Measurements from ENCODE around the gene CHIA.

CHIA gene

DNA sequence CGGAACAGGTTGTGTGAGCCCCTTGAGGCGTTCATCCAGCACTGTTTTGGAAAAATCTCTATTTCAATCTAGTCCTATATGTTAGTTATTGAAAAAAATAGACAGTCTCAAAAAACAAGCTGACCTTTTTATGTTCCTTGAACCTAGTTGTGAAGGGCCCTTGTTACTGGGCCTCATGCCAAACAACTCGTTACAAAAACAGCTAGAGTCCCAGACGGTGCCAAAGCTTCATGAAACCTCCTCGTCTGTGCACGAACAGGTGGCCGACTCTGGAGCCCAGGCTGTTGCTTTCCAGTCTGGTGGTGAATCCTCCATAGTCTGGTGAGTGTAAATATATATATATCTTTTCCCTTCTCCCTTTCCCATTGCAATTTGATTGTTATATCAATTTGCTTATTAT is at the start of gene CHIA:
Gene CHIA, plus strand, starts transcription at position 222 of the 400 bp plus-strand sequence. CDS start 19,617 bp downstream, outside the sequence.
- CTCF ChIA-PET: interaction anchor here (1.8 kb wide), 1 partner anchor 20 kb away, joined by 5 read pairs; no protein-coding TSS in a partner anchor
- POLR2A ChIA-PET: no interaction called here
- DNase-seq (ENCODE audit: extremely low spot score): no peak
- TF ChIP-seq, protein P1, sequence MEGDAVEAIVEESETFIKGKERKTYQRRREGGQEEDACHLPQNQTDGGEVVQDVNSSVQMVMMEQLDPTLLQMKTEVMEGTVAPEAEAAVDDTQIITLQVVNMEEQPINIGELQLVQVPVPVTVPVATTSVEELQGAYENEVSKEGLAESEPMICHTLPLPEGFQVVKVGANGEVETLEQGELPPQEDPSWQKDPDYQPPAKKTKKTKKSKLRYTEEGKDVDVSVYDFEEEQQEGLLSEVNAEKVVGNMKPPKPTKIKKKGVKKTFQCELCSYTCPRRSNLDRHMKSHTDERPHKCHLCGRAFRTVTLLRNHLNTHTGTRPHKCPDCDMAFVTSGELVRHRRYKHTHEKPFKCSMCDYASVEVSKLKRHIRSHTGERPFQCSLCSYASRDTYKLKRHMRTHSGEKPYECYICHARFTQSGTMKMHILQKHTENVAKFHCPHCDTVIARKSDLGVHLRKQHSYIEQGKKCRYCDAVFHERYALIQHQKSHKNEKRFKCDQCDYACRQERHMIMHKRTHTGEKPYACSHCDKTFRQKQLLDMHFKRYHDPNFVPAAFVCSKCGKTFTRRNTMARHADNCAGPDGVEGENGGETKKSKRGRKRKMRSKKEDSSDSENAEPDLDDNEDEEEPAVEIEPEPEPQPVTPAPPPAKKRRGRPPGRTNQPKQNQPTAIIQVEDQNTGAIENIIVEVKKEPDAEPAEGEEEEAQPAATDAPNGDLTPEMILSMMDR (IDR thresholded peaks at IDR 0.05; ENCODE audit: control extremely low read depth, extremely low read depth, low read depth, missing control alignments): no peak

GRCh38 chr1:111241797-111242196 is 48.9 kb upstream of the CHIA start:
- TF ChIP-seq, protein P1 (IDR thresholded peaks at IDR 0.05; ENCODE audit: control extremely low read depth, extremely low read depth, low read depth, missing control alignments): no peak
- DNase-seq (ENCODE audit: extremely low spot score): no peak
- ChIA-PET POLR2A (no interaction called here), CTCF (interaction anchor here (1.1 to 1.7 kb wide), 6 partner anchors 9 to 50 kb away, joined by 3 to 7 read pairs (median 4); no protein-coding TSS in a partner anchor)

DNA sequence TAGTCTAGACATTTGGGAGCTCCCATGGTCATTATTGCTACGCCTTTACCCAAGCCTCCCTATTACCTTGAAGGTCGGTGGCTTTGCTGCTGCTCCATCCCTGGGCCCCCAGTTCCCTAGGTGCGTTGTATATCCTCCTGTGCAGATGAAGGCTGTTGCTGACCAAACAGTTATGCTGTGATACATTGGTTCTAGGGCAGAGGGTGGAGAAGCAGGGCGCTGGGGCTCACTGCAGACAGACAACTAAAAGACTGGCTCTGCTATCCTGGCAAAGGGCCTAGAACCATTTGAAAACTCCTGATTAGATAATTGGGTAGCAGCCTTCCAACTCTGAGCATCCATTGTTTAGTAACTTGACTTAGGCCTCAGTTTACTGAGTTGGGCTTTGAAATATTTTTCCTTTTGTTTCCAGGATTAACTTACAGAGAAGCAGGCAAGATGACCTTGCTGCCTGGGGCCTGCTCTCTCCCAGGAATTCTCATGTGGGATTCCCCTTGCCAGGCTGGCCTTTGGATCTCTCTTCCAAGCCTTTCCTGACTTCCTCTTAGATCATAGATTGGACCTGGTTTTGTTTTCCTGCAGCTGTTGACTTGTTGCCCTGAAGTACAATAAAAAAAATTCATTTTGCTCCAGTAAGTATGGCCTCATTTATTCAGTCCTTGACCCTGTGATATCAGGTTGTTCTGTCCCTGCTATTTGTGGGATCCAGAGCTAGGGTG is 47.7 kb upstream of the CHIA start:
- ChIA-PET CTCF (interaction anchor here (1.2 to 1.4 kb wide), 3 partner anchors 20 to 51 kb away, joined by 3 read pairs; no protein-coding TSS in a partner anchor), POLR2A (no interaction called here)
- TF ChIP-seq, protein P1 (IDR thresholded peaks at IDR 0.05; ENCODE audit: control extremely low read depth, extremely low read depth, low read depth, missing control alignments): no peak
- DNase-seq (ENCODE audit: extremely low spot score): no peak

DNA sequence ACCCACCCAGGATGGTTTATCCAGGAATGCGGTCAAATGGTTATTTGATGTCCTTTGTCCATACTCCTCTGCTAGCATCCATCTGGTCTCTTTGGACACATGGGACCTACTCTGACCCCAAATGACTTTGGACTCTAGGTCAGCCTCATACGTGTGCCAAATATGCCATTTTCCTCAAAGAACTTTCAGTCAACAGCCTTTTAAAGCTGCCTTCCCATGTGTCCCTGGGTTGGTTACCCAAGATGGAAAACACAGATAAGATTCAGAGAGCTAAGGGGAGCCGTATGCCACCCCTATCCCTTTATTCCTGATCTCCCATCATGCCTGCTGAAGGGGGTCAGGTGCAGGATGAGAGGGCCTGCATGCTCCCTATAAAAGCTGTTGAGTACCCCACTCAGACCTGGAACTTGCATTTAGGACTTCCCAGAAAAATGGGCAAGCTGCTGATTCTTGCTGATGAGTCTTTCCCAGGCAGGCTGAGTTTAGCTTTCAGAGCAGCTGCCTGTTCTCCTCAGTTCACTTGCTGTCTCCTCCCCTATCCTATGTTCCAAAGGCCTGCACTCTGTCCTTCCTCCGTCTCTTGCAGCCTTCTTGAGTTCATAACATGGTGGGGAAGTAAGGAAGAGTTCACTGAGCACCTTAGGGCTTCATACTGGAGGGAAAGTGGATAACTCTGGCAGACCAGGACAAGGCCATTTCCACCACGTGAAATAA is 43.4 kb upstream of the CHIA start:
- CTCF ChIA-PET: interaction anchor here (1.0 to 1.6 kb wide), 2 partner anchors 10 to 20 kb away, joined by 3 to 5 read pairs; no protein-coding TSS in a partner anchor
- POLR2A ChIA-PET: no interaction called here
- TF ChIP-seq, protein P1 (IDR thresholded peaks at IDR 0.05; ENCODE audit: control extremely low read depth, extremely low read depth, low read depth, missing control alignments): no peak
- no peak for DNase-seq (ENCODE audit: extremely low spot score)

DNA sequence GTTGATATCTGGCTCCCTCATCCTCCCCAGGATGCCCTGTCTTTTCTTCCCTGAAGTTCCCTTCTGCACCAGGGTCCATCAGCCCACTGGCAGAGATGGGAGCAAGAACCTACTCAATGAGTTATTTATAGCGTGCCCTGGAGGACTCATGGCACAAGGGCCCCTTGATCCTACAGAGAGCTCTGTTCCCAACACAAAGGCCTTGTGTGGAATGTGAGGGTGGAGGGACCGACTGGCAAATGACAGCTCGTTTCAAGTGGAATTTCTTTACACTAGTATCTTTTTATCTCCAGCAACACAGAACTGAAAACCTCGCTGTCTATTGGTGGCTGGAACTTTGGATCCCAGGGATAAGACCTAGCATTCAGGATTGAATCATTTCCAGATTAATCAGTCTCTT is 40.7 kb upstream of the CHIA start:
- DNase-seq (ENCODE audit: extremely low spot score): no peak
- TF ChIP-seq, protein P1 (IDR thresholded peaks at IDR 0.05; ENCODE audit: control extremely low read depth, extremely low read depth, low read depth, missing control alignments): no peak
- POLR2A ChIA-PET: no interaction called here
- CTCF ChIA-PET: interaction anchor here (1.3 to 2.7 kb wide), 5 partner anchors 9 to 150 kb away, joined by 3 to 7 read pairs (median 4); no protein-coding TSS in a partner anchor

GRCh38 chr1:111251570-111251969 is 39.1 kb upstream of the CHIA start:
- POLR2A ChIA-PET: no interaction called here
- CTCF ChIA-PET: interaction anchor here (1.0 to 2.7 kb wide), 8 partner anchors 10 to 221 kb away, joined by 3 to 7 read pairs (median 4); no protein-coding TSS in a partner anchor
- TF ChIP-seq, protein P1 (IDR thresholded peaks at IDR 0.05; ENCODE audit: control extremely low read depth, extremely low read depth, low read depth, missing control alignments): no peak

More at GRCh38 chr1:111251570-111251969, 39.1 kb upstream of the CHIA start:
- DNase-seq (ENCODE audit: extremely low spot score): no peak
